Colonic mucosa (tissue), 4 donors: ENCODE measurements around the gene MAD1L1. TPM values are rescaled to one million over a fixed set of nuclear protein-coding genes. Genes with fewer than 3 reads are reported as not detected.

Experiments
- DNase-seq: peaks from one replicate; pipeline ENCODE4 v3.0.0-alpha.2; 2020
- H3K27ac ChIP-seq: fragments of 200-600 bp; one replicate; pipeline ENCODE4 v1.8.0; 2021
- H3K27me3 ChIP-seq: fragments of 200-600 bp; one replicate; pipeline ENCODE4 v1.8.0; 2021
- H3K36me3 ChIP-seq: fragments of 200-600 bp; one replicate; pipeline ENCODE4 v1.8.0; 2021
- H3K4me1 ChIP-seq: fragments of 200-600 bp; one replicate; pipeline ENCODE4 v1.8.0; 2021; ENCODE audit warnings: mild to moderate bottlenecking
- H3K4me3 ChIP-seq: fragments of 200-600 bp; one replicate; pipeline ENCODE4 v1.8.0; 2021
- H3K9ac ChIP-seq, 2 donors: one replicate each; pipeline ENCODE4 v1.7.0; 2013; ENCODE audit warnings: control low read depth in 2 of 2, low read depth in 2 of 2, low read length in 2 of 2
- H3K9me3 ChIP-seq: fragments of 200-600 bp; one replicate; pipeline ENCODE4 v1.8.0; 2021
- CTCF ChIP-seq: fragments of 200-600 bp; IDR thresholded peaks from one replicate; pipeline ENCODE4 v1.8.0; 2022; ENCODE audit warnings: antibody characterized with exemption, mild to moderate bottlenecking
- intact Hi-C: fragments of 100-400 bp; cut with DNase I; formaldehyde crosslinking; loops from one replicate; pipeline ENCODE4 v1.14.1; 2022
- total RNA-seq, 2 donors: library from RNA; stranded (reverse); fragmentation: NEBNext Ultra II Directional in 1 of 2; extraction: Animal tissue kit (Norgen Biotek cat#: 25700) in 1 of 2; gene quantifications; one replicate each; pipeline ENCODE4 v1.2.1, GENCODE V29; 2021
- donor health status: healthy.
- donor health status: DM: no; HTN: no; CAD: no.
- donor health status: DM: no; HTN: no; CAD: no.

MAD1L1 gene
- total RNA-seq, 2 donors from 2014 or later: 18.2 to 47.0 TPM

DNA sequence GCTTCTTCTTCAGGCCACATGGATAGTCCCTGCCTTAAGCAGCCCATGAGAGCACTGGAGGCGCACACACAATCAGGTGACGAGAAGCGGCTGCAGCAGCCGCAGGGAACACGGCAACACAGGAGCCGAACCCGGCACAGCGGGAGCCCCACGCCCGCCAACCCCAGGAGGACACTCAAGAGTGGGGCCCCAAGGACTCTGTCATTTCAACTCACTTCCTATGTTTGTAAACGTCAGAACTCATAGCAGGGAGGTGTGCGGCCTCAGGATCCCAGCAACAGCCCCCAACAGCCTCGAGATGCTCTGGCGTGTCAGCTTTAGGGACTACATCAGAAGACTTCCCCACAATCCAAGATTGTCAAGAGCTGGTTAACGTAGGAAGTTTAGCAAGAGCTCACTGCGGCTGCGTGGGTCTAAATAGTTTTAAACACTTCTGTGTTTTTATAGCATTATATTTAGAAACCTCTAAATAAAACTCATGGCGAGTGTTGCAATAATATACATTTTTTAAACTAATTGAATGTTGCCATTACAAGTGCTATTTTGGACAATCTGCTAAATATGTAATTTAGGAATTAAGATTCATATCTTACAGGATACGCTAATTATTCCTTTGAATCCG, 123.4 kb downstream of the MAD1L1 start:
- no peak for TF ChIP-seq CTCF
- Histone ChIP-seq H3K9ac (no peak overlapping the region), H3K27ac (no peak overlapping the region), H3K9me3 (no peaks in the 10 kb centered on the region), H3K4me3 (no peak overlapping the region), H3K36me3 (no peaks in the 10 kb centered on the region), H3K27me3 (no peaks in the 10 kb centered on the region), H3K4me1 (no peaks in the 10 kb centered on the region)
- intact Hi-C loops: no loop called here
- DNase-seq: no peak

GRCh38 chr7:2108501-2109250, 124.1 kb downstream of the MAD1L1 start:
- no peak for DNase-seq
- intact Hi-C loops: no loop called here

GRCh38 chr7:2108071-2108455, 124.7 kb downstream of the MAD1L1 start:
- Histone ChIP-seq H3K4me3 (no peak overlapping the region), H3K9me3 (no peaks in the 10 kb centered on the region), H3K36me3 (no peaks in the 10 kb centered on the region), H3K27ac (no peak overlapping the region), H3K27me3 (no peaks in the 10 kb centered on the region), H3K9ac (no peak overlapping the region), H3K4me1 (no peaks in the 10 kb centered on the region)
- DNase-seq: no peak
- no peak for TF ChIP-seq CTCF
- intact Hi-C loops: no loop called here

More at GRCh38 chr7:2108501-2109250, 124.1 kb downstream of the MAD1L1 start:
- no peaks in the 10 kb centered on the region for H3K4me1 ChIP-seq
- no peaks in the 10 kb centered on the region for H3K36me3 ChIP-seq
- no peaks in the 10 kb centered on the region for H3K9me3 ChIP-seq
- H3K27me3 ChIP-seq: no peaks in the 10 kb centered on the region
- no peak for TF ChIP-seq CTCF
- no peak overlapping the region for H3K27ac ChIP-seq
- H3K9ac ChIP-seq: no peak overlapping the region
- no peak overlapping the region for H3K4me3 ChIP-seq

- intact Hi-C loops: no loop called here
- Histone ChIP-seq H3K4me1 (no peaks in the 10 kb centered on the region), H3K27ac (no peak overlapping the region), H3K9ac (no peak overlapping the region), H3K27me3 (no peaks in the 10 kb centered on the region), H3K9me3 (no peaks in the 10 kb centered on the region), H3K36me3 (no peaks in the 10 kb centered on the region), H3K4me3 (no peak overlapping the region)
- no peak for TF ChIP-seq CTCF
- DNase-seq: no peak
These were observed 125.2 kb downstream of the MAD1L1 start for GRCh38 chr7:2107386-2108070.

GRCh38 chr7:2106924-2107323, 125.8 kb downstream of the MAD1L1 start:
- Histone ChIP-seq H3K27ac (no peak overlapping the region), H3K9ac (no peak overlapping the region), H3K27me3 (no peaks in the 10 kb centered on the region), H3K4me3 (no peak overlapping the region), H3K4me1 (no peaks in the 10 kb centered on the region), H3K9me3 (no peaks in the 10 kb centered on the region), H3K36me3 (no peaks in the 10 kb centered on the region)
- intact Hi-C loops: no loop called here
- no peak for TF ChIP-seq CTCF
- DNase-seq: no peak
